RWPE2 (cell line): ENCODE data around the gene FOXRED1.
A peak's percentile ranks its signal among the peaks of the same experiment; 100 is the strongest.

Source experiments
- ATAC-seq: fragments of 200-7000 bp; cut with Tn5 transposase; 3 replicates; pipeline ENCODE4 v1.9.1; 2021; ENCODE audit warnings: low read depth
- DNase-seq: peaks from one replicate; pipeline ENCODE4 v3.0.0-alpha.2; 2020; ENCODE audit warnings: low spot score
- H3K27ac ChIP-seq: fragments of 450-650 bp; 2 replicates; pipeline ENCODE4 v1.5.1; 2017; ENCODE audit warnings: mild to moderate bottlenecking; ENCODE audit not compliant: poor library complexity, severe bottlenecking
- H3K27me3 ChIP-seq: fragments of 250-450 bp; sonication (Bioruptor Pico); 2 replicates; pipeline ENCODE4 v1.5.1; 2021; ENCODE audit warnings: mild to moderate bottlenecking, moderate library complexity; ENCODE audit not compliant: insufficient read depth, poor library complexity, severe bottlenecking
- H3K36me3 ChIP-seq: fragments of 250-450 bp; sonication (Bioruptor Pico); 2 replicates; pipeline ENCODE4 v1.5.1; 2020; ENCODE audit warnings: low read depth, mild to moderate bottlenecking, moderate library complexity
- H3K4me1 ChIP-seq: fragments of 250-450 bp; sonication (Bioruptor Pico); 2 replicates; pipeline ENCODE4 v1.5.1; 2021; ENCODE audit warnings: mild to moderate bottlenecking, moderate library complexity; ENCODE audit not compliant: insufficient read depth, poor library complexity, severe bottlenecking
- H3K4me3 ChIP-seq: fragments of 250-450 bp; sonication (Bioruptor Pico); 2 replicates; pipeline ENCODE4 v1.5.1; 2021; ENCODE audit warnings: mild to moderate bottlenecking, moderate library complexity; ENCODE audit not compliant: severe bottlenecking
- H3K9me3 ChIP-seq: fragments of 250-450 bp; sonication (Bioruptor Pico); 2 replicates; pipeline ENCODE4 v1.5.1; 2021; ENCODE audit warnings: mild to moderate bottlenecking, moderate library complexity; ENCODE audit not compliant: severe bottlenecking
- CTCF ChIP-seq: fragments of 450-650 bp; IDR thresholded peaks from one replicate; pipeline ENCODE4 v1.5.1; 2017; ENCODE audit warnings: mild to moderate bottlenecking, moderate library complexity; ENCODE audit not compliant: poor library complexity, severe bottlenecking

The FOXRED1 gene

DNA sequence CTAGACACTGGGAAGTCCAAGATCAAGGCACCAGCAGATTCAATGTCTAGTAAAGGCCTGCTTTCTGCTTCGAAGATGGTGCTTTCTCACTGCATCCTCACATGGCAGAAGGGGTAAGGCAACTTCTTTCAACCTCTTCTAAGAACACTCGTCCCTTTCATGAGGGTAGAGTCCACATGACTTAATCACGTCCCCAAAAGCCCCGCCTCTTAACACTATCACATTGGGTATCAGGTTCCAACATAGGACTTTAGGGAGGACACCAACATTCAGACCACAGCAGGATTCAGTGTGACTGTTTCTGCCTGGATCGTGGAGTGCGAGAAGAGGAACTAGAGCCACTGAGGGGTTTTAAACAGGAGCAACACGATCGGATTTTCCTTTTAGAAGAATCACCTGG is 10.2 kb downstream of the FOXRED1 start:
- Histone ChIP-seq H3K4me3 (no peak overlapping the region), H3K27ac (no peak overlapping the region), H3K27me3 (no peaks in the 10 kb centered on the region), H3K36me3 (peaks cover 17% of the 10 kb centered on the region), H3K4me1 (peaks cover 4% of the 10 kb centered on the region), H3K9me3 (no peaks in the 10 kb centered on the region)
- ATAC-seq = no peak
- DNase-seq = no peak
- no peak for TF ChIP-seq CTCF

- no peak for TF ChIP-seq CTCF
- Histone ChIP-seq H3K4me3 (no peak overlapping the region), H3K4me1 (peaks cover 4% of the 10 kb centered on the region), H3K27me3 (no peaks in the 10 kb centered on the region), H3K36me3 (peaks cover 4% of the 10 kb centered on the region), H3K9me3 (no peaks in the 10 kb centered on the region), H3K27ac (no peak overlapping the region)
- DNase-seq (no peak), ATAC-seq (no peak)
Measured at GRCh38 chr11:126280595-126280994, 11.6 kb downstream of the FOXRED1 start.

DNA sequence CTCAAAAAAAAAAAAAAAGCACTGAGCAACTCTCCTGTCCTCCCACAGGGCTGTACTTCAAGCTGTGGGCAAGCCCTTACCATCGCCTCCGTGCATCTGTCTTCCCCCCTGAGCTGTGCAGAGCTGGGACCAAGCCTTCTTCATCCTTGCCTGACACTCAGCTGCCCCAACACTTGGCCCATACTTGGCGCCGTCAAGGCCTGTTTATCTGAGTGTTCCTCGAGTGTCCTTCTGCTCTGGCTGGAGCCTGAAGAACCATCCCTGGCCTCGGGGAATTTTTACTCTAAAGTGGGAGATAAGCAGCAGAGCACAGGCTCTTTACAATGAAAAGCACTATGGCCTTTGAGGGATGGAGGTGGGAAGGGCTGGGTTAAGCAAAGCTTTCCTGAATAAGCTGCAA is 12.3 kb downstream of the FOXRED1 start:
- no peak overlapping the region for H3K27ac ChIP-seq
- peaks cover 4% of the 10 kb centered on the region for H3K4me1 ChIP-seq
- no peaks in the 10 kb centered on the region for H3K9me3 ChIP-seq
- no peaks in the 10 kb centered on the region for H3K27me3 ChIP-seq
- no peak overlapping the region for H3K4me3 ChIP-seq
- DNase-seq = no peak
- TF ChIP-seq CTCF = no peak
- H3K36me3 ChIP-seq = no peaks in the 10 kb centered on the region
- no peak for ATAC-seq

DNA sequence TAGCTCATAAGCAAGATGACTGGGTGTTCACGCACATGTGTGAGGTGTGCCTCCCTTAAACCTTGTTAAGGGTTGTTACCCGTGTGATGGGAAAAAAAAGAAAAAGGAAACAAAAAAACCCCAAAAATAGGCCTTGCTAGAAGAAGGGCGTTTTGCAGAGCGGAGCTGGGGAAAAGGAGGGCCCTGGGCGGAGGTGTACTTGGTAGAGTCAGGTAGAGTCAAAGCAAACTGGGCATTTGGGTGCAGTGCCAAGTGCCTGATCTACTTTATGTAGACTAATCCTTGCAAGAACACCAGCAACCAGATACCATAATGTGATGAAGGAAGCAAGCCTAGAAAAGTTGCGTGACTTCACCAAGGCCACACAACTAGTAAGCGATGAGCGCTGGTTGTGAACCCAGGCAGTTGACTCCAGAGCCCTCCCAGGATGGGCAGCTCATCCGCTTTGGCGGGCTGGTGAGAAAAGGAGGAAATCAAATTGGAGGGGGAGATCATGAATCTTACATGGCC is 12.8 kb downstream of the FOXRED1 start:
- Histone ChIP-seq H3K9me3 (no peaks in the 10 kb centered on the region), H3K27ac (no peak overlapping the region), H3K27me3 (no peaks in the 10 kb centered on the region), H3K4me3 (no peak overlapping the region), H3K4me1 (peaks cover 4% of the 10 kb centered on the region), H3K36me3 (no peaks in the 10 kb centered on the region)
- ATAC-seq (no peak), DNase-seq (no peak)
- TF ChIP-seq CTCF = no peak

- TF ChIP-seq CTCF = no peak
- Histone ChIP-seq H3K4me1 (peaks cover 4% of the 10 kb centered on the region), H3K9me3 (no peaks in the 10 kb centered on the region), H3K4me3 (peak overlapping the region; percentile 44), H3K27me3 (no peaks in the 10 kb centered on the region), H3K36me3 (no peaks in the 10 kb centered on the region), H3K27ac (peak overlapping the region; percentile 48)
- ATAC-seq (peak; percentile 11; the same call in 2 of the 3 replicates), DNase-seq (no peak)
Measured at GRCh38 chr11:126282361-126282735, 13.4 kb downstream of the FOXRED1 start.
